Natural killer cell treated with Interleukin-12 subunit alpha and Interleukin-12 subunit beta and Interleukin-15 and Interleukin-18, amount 100 ng/mL, for 72 hours (primary cell): Measurements from ENCODE around the gene TEX36. TPM values are rescaled to one million over a fixed set of nuclear protein-coding genes. Genes with fewer than 3 reads are reported as not detected.
A peak's percentile ranks its signal among the peaks of the same experiment; 100 is the strongest.
"Not testable (repeated sequence)": the region's sequence is repeated elsewhere in the genome, so short reads cannot be mapped to it uniquely, and the experiment has no call there.

ENCODE experiments used
- ATAC-seq, 2 donors: fragments of 150-1000 bp; cut with Tn5 transposase in 1 of 2; sonication (Bioruptor Pico), chemical (Tn5 transposase) in 1 of 2; 2 replicates each; pipeline ENCODE4 v1.10.0; 2021
- DNase-seq: peaks from one replicate; pipeline ENCODE4 v3.0.0; 2022; ENCODE audit warnings: low spot score
- H3K27ac Mint-ChIP-seq, 2 donors: 1 replicate in 1 of 2; 2 replicates in 1 of 2; pipeline ENCODE4 v1.8.0; 2022; ENCODE audit warnings: mixed read lengths in 2 of 2, mild to moderate bottlenecking in 1 of 2, moderate library complexity in 1 of 2
- H3K27me3 Mint-ChIP-seq, 2 donors: 1 replicate in 1 of 2; 2 replicates in 1 of 2; pipeline ENCODE4 v1.8.0; 2022; ENCODE audit warnings: mixed read lengths in 2 of 2
- H3K36me3 Mint-ChIP-seq: one replicate; pipeline ENCODE4 v1.8.0; 2022; ENCODE audit warnings: mixed read lengths
- H3K4me1 Mint-ChIP-seq, 2 donors: 1 replicate in 1 of 2; 2 replicates in 1 of 2; pipeline ENCODE4 v1.8.0; 2022; ENCODE audit warnings: low read depth in 2 of 2, mixed read lengths in 2 of 2, mild to moderate bottlenecking in 1 of 2
- H3K4me3 Mint-ChIP-seq: one replicate; pipeline ENCODE4 v1.8.0; 2022; ENCODE audit warnings: mixed read lengths
- H3K9me3 Mint-ChIP-seq: 2 replicates; pipeline ENCODE4 v1.8.0; 2022; ENCODE audit warnings: mixed read lengths
- total RNA-seq, 2 donors: library from RNA; stranded (reverse); gene quantifications; one replicate each; pipeline ENCODE4 v1.2.3, GENCODE V29; 2022

TEX36 gene, protein sequence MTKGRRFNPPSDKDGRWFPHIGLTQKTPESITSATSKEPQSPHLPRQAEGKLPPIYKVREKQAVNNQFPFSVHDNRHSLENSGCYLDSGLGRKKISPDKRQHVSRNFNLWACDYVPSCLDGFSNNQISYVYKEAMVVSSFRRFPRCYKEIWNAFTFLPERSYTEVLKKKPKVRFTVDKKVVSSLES
- total RNA-seq, result not detected

DNA sequence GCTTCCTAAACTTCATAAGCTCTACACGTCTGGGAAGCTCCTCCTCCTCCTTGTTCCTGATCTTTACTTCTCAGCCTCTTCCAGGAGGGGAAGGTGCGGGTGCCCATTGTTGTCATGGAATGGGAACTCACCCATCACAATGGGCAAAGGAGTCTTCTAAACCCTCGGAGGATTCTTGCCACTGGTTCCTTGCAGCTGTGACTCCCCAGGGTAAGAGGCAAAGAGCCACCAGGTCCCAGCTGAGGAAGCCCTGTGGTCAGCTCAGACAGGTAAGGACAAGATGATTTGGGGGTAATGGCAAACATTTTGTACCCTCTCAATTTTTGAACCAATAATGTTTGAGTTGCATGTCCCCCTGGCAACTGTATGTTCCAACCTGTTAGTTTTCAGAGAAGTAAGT, at the start of gene TEX36:
TSS of gene TEX36 (minus strand) at position 101 of the 400 bp plus-strand sequence. CDS start 174 bp downstream, outside the sequence.
- Mint-ChIP-seq H3K4me1 (no peaks in the 10 kb centered on the region), H3K27ac (no peak within 1 kb of the TSS), H3K27me3 (peaks cover 10 to 22% of the 10 kb centered on the region in 2 donors), H3K9me3 (peaks cover 2% of the 10 kb centered on the region), H3K4me3 (no peak within 1 kb of the TSS), H3K36me3 (peaks cover 3% of the 10 kb centered on the region)
- DNase-seq (no peak), ATAC-seq (no peak)

DNA sequence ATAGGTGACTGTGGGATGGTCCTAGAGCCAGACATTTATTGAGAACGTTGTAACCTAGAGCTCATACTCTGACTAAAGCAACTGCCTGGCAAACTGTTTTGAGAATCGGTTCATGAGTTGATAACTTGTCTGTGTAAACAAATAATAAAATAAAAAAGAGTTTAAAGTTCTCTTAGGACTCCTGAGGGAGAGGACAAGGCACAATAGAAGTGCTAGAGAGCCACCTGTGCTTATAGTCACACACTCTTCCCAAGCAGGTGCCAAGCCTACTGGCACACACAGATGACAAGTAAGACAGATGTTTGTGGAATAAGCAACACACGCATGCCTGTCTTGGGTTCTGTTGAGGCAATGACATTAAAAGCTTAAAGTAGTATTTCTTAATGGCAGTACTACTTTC, 44.5 kb upstream of the TEX36 start:
- Mint-ChIP-seq H3K36me3 (peaks cover 47% of the 10 kb centered on the region), H3K9me3 (no peaks in the 10 kb centered on the region), H3K4me3 (no peak overlapping the region), H3K27ac (no peak overlapping the region), H3K4me1 (peaks cover 3 to 6% of the 10 kb centered on the region in 2 donors), H3K27me3 (no peaks in the 10 kb centered on the region)
- DNase-seq, result no peak
- ATAC-seq, result no peak

DNA sequence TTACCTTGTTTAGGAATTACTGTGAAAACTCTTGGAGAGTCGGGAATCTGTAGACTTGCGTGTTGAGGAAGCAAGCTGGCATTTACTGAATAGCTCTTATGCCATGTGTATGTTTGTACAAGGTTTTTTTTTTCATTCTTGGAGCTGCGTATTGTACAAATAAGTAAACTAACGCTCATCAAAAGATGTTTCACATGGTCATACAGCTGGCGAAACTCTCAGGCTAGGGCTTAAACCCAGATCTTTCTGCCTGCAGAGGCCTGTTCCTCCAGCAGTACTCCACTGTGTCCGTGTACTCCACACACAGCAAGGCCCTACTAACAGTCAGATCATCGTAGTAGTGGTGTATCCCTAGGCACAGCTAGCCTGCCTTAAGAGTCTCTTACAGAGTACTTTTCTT, 44.0 kb upstream of the TEX36 start:
- H3K4me3 Mint-ChIP-seq, result no peak overlapping the region
- H3K4me1 Mint-ChIP-seq, result peaks cover 4 to 6% of the 10 kb centered on the region in 2 donors
- no peak for ATAC-seq
- no peak for DNase-seq
- H3K27ac Mint-ChIP-seq, result no peak overlapping the region
- H3K9me3 Mint-ChIP-seq, result no peaks in the 10 kb centered on the region
- H3K27me3 Mint-ChIP-seq, result no peaks in the 10 kb centered on the region
- peaks cover 45% of the 10 kb centered on the region for H3K36me3 Mint-ChIP-seq

DNA sequence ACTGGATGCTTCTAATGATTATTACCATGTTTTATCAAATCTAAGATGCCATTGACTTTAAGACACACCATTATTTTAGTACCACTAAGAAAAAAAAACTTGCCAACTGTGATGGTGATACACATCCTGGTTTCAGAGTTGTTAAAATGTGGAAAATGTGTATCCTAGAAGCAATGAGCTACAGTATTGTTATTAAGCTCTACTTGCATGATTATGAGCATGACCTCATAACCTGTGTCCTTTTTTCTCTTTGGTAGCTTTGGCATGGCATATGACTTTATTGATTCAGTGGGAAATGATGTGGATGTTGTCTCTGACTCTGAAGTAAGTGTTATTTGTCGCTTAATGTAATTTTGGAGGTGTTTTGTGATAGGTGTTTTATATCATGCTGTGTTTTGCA, 39.8 kb upstream of the TEX36 start:
- ATAC-seq, result no peak
- peaks cover 40% of the 10 kb centered on the region for H3K36me3 Mint-ChIP-seq
- peaks cover 8 to 23% of the 10 kb centered on the region in 2 donors for H3K4me1 Mint-ChIP-seq
- H3K27ac Mint-ChIP-seq, result no peak overlapping the region
- no peak overlapping the region for H3K4me3 Mint-ChIP-seq
- H3K27me3 Mint-ChIP-seq, result no peaks in the 10 kb centered on the region
- DNase-seq, result no peak
- H3K9me3 Mint-ChIP-seq, result no peaks in the 10 kb centered on the region

DNA sequence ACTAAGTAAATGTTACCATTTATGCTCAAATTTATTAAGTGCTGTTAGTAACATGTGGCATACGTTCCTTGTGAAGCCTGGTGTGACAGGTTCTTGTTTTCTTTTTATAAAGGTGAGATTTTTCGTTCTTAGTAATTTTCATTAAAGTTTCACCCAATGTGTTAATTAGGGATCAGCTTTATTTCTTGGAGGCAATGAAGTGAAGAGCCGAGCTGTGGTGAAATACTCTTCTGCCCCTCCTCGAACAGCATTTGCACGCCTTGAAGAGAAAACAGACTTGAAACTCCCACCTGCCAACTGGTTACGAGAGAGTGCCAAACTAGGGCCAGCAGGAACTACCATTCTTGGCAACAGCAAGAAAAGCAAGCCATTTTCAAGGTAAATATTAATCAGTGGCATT, 38.1 kb upstream of the TEX36 start:
- Mint-ChIP-seq H3K4me1 (peaks cover 8 to 23% of the 10 kb centered on the region in 2 donors), H3K27me3 (no peaks in the 10 kb centered on the region), H3K4me3 (peak overlapping the region; percentile 45), H3K36me3 (peaks cover 33% of the 10 kb centered on the region), H3K27ac (peak overlapping the region; percentile 29 to 92), H3K9me3 (no peaks in the 10 kb centered on the region)
- ATAC-seq, result no peak
- DNase-seq, result no peak

DNA sequence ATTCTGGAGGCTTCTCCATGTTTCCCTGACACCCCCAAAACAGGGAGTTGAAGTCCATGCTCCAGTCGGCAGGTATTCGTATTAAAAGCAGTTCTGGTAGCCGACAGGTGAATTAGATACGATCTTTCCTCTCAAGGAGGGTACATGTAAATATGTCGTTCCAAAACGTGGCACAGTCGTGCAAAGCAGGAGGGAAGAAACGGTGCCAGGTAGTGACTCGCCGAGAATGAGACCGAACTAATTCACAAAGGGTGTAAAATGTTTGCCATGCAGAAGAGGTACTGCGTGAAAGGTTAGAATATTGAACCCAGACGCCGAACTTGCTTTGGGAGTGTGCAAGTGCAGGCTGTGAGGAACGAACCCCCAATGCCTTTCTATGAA, 37.0 kb upstream of the TEX36 start:
- Mint-ChIP-seq H3K27ac (peak overlapping the region; percentile 89 to 92), H3K36me3 (peaks cover 26% of the 10 kb centered on the region), H3K27me3 (no peaks in the 10 kb centered on the region), H3K4me3 (peak overlapping the region; percentile 96), H3K4me1 (peaks cover 8 to 23% of the 10 kb centered on the region in 2 donors), H3K9me3 (no peaks in the 10 kb centered on the region)
- DNase-seq, result no peak
- ATAC-seq, result no peak

DNA sequence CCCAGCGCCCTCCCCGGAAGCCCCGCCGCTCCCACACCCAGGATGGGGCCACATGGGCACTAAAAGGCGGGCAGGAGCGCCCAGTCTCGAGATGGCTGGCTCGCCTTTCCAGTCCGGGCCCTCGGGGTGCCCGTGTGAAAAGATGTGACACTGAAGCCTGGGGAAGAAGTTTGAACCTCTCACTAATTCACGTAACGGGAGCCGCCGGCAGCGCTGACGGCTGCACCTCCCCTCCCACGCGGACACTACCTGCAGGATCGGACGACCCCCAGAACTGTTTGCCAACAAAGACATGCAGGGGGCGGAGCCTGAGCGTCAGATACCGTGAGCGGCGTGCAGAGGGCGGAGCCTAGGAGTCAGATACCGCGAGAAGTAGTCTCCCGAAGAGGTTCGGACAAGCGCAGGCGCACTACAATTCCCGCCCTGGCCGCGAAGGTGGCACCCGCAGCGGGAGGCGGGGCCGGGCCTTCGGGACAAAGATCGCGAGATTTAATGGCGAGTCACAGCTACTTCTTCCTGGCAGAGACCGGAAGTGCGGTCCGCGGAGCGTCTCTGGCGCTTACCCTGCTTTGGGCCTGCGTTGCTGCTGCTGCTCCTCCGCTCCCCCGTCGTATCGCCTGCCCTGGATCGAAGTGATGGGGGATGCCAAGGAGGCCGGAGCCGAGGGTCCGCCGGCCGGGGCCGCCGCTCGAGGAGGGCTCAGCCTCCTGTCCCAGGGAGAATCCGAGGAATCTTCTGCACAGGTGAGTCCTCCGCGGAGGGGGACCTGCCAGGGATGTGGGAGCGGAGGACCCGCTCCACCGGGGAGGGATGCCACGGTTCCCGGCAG, 36.4 kb upstream of the TEX36 start, which contains the start of gene EDRF1:
TSS of gene EDRF1 (plus strand) at position 537 of the 829 bp plus-strand sequence. CDS start at position 636, 99 bp downstream.
- H3K36me3 Mint-ChIP-seq, result peaks cover 20% of the 10 kb centered on the region
- no peaks in the 10 kb centered on the region for H3K9me3 Mint-ChIP-seq
- ATAC-seq (peak; percentile 98 to 99), DNase-seq (peak; percentile 99)
- no peaks in the 10 kb centered on the region for H3K27me3 Mint-ChIP-seq
- H3K4me1 Mint-ChIP-seq, result peaks cover 8 to 23% of the 10 kb centered on the region in 2 donors
- peak within 1 kb of the TSS; percentile 96 for H3K4me3 Mint-ChIP-seq
- peak within 1 kb of the TSS; percentile 89 to 92 for H3K27ac Mint-ChIP-seq

DNA sequence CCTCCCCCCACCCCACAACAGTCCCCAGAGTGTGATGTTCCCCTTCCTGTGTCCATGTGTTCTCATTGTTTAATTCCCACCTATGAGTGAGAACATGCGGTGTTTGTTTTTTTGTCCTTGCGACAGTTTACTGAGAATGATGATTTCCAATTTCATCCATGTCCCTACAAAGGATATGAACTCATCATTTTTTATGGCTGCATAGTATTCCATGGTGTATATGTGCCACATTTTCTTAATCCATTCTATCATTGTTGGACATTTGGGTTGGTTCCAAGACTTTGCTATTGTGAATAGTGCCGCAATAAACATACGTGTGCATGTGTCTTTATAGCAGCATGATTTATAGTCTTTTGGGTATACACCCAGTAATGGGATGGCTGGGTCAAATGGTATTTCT, 31.8 kb upstream of the TEX36 start:
- not testable (repeated sequence) for H3K4me3 Mint-ChIP-seq, H3K36me3 Mint-ChIP-seq, H3K27ac Mint-ChIP-seq, DNase-seq, H3K27me3 Mint-ChIP-seq, H3K4me1 Mint-ChIP-seq, ATAC-seq
- peaks cover 12% of the 10 kb centered on the region for H3K9me3 Mint-ChIP-seq

DNA sequence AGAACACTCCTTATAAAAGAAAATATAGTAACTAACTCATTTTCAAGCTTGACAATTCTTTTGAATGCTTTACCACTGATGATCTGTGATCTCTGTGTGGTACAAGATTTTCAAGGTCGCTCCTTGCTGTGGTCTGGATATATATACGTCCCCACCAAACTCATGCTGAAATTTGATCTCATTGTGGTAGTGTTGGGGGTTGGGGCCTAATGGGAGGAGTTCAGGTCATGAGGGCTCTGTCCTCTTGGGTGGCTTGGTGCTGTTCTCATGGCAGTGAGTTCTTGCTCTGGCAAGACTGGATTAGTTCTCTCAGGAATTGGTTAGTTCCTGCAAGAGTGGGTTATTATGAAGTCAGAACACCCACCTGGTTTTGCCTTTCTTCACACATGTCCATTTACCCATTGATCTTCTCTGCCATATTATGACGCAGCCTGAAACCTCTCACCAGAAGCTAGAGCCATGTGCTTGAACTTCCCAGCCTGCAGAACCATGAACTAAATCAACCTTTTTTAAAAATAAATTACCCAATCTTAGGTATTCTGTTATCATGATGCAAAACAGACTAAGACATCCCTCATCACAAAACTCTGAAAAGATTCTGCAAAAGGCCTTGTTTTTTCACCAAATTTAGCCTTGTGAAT, 28.3 kb upstream of the TEX36 start:
- Mint-ChIP-seq H3K4me3 (no peak overlapping the region), H3K9me3 (peaks cover 12% of the 10 kb centered on the region), H3K4me1 (no peaks in the 10 kb centered on the region), H3K36me3 (peaks cover 7% of the 10 kb centered on the region), H3K27ac (no peak overlapping the region), H3K27me3 (peaks cover 0 to 2% of the 10 kb centered on the region in 2 donors)
- ATAC-seq (no peak), DNase-seq (no peak)

DNA sequence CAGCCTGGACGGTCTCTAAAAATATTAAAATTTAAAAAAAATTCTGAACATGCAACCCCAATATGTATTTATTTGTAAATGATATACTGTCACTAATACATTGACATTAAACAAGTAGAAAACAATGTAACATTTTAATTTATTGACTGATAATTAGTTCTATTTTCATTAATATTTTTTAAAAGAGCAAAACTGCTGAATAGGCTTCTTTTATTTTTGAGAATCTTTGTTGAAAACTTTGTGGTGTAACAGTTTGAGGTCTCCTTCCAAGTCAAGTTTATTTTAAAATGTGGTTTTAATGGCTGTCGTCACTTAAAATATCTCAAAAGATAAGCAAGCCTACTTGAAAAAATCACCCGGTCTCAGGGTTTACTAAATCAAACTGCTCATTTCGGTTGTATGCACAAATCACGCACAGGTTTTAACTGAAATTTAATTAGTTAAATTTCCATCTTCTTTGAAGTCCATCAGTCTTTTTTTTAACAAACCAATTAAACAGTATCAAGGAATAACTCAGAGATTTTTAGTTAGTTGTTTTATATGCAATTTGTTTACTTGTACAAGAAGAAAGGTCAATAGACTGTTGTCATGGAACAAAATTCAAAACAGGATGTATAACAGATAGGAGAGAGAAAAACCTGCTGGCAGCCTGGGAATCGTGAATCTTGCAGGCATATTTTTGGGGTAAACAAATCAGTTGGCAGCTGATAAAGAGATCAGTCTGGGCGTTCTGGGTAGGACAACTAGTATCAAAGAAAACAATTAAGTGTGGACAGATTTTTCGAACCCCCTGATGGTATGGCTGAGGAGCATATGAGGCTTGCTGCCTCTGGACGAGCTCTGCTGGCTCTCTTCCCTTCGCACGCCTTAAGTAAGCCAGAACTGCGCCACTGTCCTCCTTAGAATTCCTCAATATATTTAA, 26.9 kb upstream of the TEX36 start:
- peaks cover 12% of the 10 kb centered on the region for H3K9me3 Mint-ChIP-seq
- H3K27ac Mint-ChIP-seq, result peak overlapping the region in 1 of 2 donors; percentile 27
- H3K36me3 Mint-ChIP-seq, result peaks cover 7% of the 10 kb centered on the region

DNA sequence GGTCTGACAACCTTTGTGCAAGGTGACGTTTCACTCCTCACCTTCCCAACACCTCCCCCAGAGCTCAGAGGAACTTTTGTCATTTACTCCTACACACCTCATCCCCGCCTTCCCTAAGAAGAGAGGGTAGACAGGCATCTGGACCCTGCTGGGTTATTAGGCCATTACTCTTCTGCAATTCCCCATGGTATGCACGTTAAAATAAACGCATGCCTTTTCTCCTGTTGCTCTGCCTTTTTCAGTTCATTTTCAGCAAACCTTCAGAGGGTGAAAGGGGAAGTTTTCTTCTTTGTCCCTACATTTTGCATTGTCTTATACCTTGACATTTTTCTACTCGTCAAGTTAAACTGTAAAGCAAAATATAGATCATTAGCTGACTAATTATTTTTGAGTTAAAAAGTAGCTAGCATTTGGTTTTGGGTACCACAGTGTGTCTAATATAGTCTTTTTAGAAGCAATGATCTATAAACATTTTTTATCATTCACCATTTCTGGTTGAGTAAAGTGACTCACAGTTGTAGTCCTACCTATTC, 26.1 kb upstream of the TEX36 start:
- Mint-ChIP-seq H3K4me3 (no peak overlapping the region), H3K27me3 (peaks cover 0 to 2% of the 10 kb centered on the region in 2 donors), H3K4me1 (no peaks in the 10 kb centered on the region), H3K9me3 (peaks cover 10% of the 10 kb centered on the region), H3K36me3 (peaks cover 7% of the 10 kb centered on the region), H3K27ac (no peak overlapping the region)
- DNase-seq (no peak), ATAC-seq (no peak)

More for the DNA sequence above, 26.9 kb upstream of the TEX36 start:
- DNase-seq (no peak), ATAC-seq (no peak)
- peaks cover 0 to 2% of the 10 kb centered on the region in 2 donors for H3K27me3 Mint-ChIP-seq
- no peaks in the 10 kb centered on the region for H3K4me1 Mint-ChIP-seq
- H3K4me3 Mint-ChIP-seq, result no peak overlapping the region

DNA sequence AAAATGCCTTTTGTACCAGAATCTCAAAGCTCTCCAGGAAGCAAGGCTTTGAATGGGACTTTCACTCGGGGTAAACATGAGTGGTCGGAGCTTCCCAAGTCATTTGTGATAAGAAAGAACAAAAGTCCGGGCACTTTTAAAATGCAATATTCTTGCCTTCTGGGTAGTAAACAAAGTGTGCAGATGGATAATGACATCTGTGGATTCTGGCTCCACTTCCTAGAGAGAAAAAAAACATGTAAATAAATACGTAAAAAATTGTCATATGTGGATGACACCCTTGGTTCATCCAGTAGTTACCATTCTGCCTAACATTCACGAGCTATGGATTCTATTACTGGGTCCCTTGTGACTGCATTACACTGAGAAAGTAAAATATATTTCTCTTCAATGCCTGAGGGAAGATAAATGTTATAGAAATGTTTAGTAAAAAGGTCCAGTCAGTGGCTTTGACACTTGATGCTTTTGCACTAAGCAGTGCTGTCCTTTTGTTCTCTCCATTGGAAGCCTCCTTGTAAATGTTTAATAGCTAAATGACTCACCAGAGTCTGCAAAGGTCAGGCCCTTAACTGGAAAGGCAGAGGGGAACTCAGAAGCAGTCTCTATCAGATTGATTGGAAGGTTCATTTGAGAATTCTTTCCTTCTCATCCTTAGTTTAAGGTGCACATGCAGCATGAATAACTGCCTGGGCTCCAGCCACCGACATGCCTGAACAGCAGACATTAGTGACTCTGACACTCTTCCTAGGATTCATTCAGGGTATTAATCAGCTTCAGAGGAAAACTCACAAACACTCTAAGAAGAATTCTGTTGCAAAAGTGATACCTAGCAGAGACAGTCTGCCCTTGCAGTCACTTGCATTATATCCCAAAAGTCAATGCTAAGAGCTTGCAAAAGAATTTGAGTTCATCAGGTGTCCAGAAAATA, 24.8 kb upstream of the TEX36 start:
- peaks cover 0 to 2% of the 10 kb centered on the region in 2 donors for H3K27me3 Mint-ChIP-seq
- peaks cover 4% of the 10 kb centered on the region for H3K9me3 Mint-ChIP-seq
- H3K36me3 Mint-ChIP-seq, result no peaks in the 10 kb centered on the region
- H3K4me1 Mint-ChIP-seq, result no peaks in the 10 kb centered on the region
- ATAC-seq (no peak), DNase-seq (no peak)
- no peak overlapping the region for H3K4me3 Mint-ChIP-seq
- no peak overlapping the region for H3K27ac Mint-ChIP-seq
